Parathyroid adenoma (tissue), 2 donors: ENCODE measurements around the gene MMRN1.

Source experiments
- H2AFZ ChIP-seq: fragments of 300-600 bp; sonication (generic); one replicate; pipeline ENCODE4 v1.7.0; 2017; ENCODE audit warnings: antibody characterized with exemption, mild to moderate bottlenecking
- H3K27ac ChIP-seq: fragments of 300-600 bp; sonication (generic); one replicate; pipeline ENCODE4 v1.7.0; 2017
- H3K27me3 ChIP-seq: fragments of 300-600 bp; sonication (generic); one replicate; pipeline ENCODE4 v1.7.0; 2017; ENCODE audit warnings: low read length; ENCODE audit not compliant: control insufficient read depth, insufficient read depth
- H3K36me3 ChIP-seq: fragments of 300-600 bp; sonication (generic); one replicate; pipeline ENCODE4 v1.7.0; 2017; ENCODE audit warnings: low read length; ENCODE audit not compliant: control insufficient read depth, insufficient read depth
- H3K4me1 ChIP-seq: fragments of 300-600 bp; sonication (generic); one replicate; pipeline ENCODE4 v1.7.0; 2017; ENCODE audit warnings: control low read depth
- H3K4me2 ChIP-seq: fragments of 300-600 bp; sonication (generic); one replicate; pipeline ENCODE4 v1.7.0; 2017; ENCODE audit warnings: low read length
- H3K4me3 ChIP-seq: fragments of 300-600 bp; sonication (generic); one replicate; pipeline ENCODE4 v1.7.0; 2017; ENCODE audit warnings: low read depth, low read length
- H3K79me2 ChIP-seq: fragments of 300-600 bp; sonication (generic); one replicate; pipeline ENCODE4 v1.7.0; 2017; ENCODE audit warnings: control low read depth
- H3K9ac ChIP-seq: fragments of 300-600 bp; sonication (generic); one replicate; pipeline ENCODE4 v1.7.0; 2017; ENCODE audit warnings: mild to moderate bottlenecking
- H3K9me3 ChIP-seq: fragments of 300-600 bp; sonication (generic); one replicate; pipeline ENCODE4 v1.7.0; 2017; ENCODE audit warnings: low read length; ENCODE audit not compliant: control insufficient read depth
- TF ChIP-seq, protein P1 (sequence below): fragments of 300-600 bp; sonication (generic); IDR thresholded peaks from one replicate; pipeline ENCODE4 v1.7.0; 2017; ENCODE audit warnings: antibody characterized with exemption, mild to moderate bottlenecking
- donor health status: primary hyperparathyroidism.

The MMRN1 gene, protein sequence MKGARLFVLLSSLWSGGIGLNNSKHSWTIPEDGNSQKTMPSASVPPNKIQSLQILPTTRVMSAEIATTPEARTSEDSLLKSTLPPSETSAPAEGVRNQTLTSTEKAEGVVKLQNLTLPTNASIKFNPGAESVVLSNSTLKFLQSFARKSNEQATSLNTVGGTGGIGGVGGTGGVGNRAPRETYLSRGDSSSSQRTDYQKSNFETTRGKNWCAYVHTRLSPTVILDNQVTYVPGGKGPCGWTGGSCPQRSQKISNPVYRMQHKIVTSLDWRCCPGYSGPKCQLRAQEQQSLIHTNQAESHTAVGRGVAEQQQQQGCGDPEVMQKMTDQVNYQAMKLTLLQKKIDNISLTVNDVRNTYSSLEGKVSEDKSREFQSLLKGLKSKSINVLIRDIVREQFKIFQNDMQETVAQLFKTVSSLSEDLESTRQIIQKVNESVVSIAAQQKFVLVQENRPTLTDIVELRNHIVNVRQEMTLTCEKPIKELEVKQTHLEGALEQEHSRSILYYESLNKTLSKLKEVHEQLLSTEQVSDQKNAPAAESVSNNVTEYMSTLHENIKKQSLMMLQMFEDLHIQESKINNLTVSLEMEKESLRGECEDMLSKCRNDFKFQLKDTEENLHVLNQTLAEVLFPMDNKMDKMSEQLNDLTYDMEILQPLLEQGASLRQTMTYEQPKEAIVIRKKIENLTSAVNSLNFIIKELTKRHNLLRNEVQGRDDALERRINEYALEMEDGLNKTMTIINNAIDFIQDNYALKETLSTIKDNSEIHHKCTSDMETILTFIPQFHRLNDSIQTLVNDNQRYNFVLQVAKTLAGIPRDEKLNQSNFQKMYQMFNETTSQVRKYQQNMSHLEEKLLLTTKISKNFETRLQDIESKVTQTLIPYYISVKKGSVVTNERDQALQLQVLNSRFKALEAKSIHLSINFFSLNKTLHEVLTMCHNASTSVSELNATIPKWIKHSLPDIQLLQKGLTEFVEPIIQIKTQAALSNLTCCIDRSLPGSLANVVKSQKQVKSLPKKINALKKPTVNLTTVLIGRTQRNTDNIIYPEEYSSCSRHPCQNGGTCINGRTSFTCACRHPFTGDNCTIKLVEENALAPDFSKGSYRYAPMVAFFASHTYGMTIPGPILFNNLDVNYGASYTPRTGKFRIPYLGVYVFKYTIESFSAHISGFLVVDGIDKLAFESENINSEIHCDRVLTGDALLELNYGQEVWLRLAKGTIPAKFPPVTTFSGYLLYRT

DNA sequence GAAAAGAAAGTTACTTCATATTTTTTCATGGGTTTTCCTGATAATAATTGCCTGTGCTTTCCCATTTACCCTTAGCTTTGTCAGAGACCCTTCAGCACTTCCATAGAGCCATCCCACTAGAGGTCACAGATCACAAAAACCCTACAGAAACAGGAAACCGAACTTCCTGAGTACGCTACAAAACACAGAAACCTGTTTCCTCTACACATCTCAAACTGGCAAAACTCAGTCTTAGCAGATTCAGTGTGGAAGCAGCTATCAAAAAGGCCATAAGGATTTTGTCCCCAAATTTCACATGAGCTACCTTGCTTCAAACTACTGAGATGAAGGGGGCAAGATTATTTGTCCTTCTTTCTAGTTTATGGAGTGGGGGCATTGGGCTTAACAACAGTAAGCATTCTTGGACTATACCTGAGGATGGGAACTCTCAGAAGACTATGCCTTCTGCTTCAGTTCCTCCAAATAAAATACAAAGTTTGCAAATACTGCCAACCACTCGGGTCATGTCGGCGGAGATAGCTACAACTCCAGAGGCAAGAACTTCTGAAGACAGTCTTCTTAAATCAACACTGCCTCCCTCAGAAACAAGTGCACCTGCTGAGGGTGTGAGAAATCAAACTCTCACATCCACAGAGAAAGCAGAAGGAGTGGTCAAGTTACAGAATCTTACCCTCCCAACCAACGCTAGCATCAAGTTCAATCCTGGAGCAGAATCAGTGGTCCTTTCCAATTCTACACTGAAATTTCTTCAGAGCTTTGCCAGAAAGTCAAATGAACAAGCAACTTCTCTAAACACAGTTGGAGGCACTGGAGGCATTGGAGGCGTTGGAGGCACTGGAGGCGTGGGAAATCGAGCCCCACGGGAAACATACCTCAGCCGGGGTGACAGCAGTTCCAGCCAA, at the start of gene MMRN1:
TSS of gene MMRN1 (plus strand) at position 206 of the 902 bp plus-strand sequence. CDS start at position 324, 118 bp downstream.
- Histone ChIP-seq H3K27me3 (no peaks in the 10 kb centered on the region), H3K9ac (no peak within 1 kb of the TSS), H3K4me3 (no peak within 1 kb of the TSS), H3K36me3 (no peaks in the 10 kb centered on the region), H3K9me3 (no peaks in the 10 kb centered on the region), H3K4me2 (no peak within 1 kb of the TSS), H3K79me2 (no peaks in the 10 kb centered on the region), H2AFZ (no peak within 1 kb of the TSS), H3K4me1 (no peaks in the 10 kb centered on the region), H3K27ac (no peak within 1 kb of the TSS)
- TF ChIP-seq, protein P1, sequence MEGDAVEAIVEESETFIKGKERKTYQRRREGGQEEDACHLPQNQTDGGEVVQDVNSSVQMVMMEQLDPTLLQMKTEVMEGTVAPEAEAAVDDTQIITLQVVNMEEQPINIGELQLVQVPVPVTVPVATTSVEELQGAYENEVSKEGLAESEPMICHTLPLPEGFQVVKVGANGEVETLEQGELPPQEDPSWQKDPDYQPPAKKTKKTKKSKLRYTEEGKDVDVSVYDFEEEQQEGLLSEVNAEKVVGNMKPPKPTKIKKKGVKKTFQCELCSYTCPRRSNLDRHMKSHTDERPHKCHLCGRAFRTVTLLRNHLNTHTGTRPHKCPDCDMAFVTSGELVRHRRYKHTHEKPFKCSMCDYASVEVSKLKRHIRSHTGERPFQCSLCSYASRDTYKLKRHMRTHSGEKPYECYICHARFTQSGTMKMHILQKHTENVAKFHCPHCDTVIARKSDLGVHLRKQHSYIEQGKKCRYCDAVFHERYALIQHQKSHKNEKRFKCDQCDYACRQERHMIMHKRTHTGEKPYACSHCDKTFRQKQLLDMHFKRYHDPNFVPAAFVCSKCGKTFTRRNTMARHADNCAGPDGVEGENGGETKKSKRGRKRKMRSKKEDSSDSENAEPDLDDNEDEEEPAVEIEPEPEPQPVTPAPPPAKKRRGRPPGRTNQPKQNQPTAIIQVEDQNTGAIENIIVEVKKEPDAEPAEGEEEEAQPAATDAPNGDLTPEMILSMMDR, result no peak

DNA sequence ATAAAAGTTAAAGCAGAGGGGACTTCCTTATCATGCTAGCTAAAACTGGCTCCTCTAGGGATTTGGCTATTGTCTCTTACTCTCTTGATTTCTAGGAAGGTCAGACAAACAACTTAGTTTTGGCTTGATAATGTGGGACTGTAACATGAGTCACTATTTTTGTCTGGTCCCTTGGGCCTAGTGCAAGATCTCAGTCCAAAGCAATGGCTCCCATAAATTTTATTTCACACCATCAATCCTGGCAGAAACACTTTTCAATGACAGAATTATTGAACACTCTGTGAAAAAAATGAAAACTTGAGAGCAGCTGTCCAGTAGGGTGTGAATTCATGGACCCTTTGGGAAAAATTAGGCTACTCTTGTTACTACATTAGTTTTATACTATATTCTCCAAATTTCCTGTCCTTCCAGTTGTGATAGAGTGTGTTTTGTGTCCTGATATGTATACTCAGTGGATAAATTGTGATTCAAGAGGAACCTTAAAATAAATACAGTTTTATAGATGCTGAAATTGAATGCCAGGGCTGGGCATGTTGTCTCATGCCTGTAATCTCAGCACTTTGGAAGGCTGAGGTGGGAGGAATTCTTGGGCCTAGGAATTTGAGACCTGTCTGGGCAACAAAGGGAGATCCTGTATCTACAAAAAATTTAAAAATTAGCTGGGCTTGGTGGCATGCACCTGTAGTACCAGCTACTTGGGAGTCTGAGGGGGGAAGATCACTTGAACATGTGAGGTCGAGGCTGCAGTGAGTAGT, 46.9 kb upstream of the MMRN1 start:
- Histone ChIP-seq H3K4me1 (no peaks in the 10 kb centered on the region), H3K36me3 (no peaks in the 10 kb centered on the region), H3K27ac (no peak overlapping the region), H3K9ac (no peak overlapping the region), H3K27me3 (no peaks in the 10 kb centered on the region), H3K79me2 (no peaks in the 10 kb centered on the region), H3K9me3 (no peaks in the 10 kb centered on the region), H3K4me3 (no peak overlapping the region), H3K4me2 (no peak overlapping the region), H2AFZ (no peak overlapping the region)
- TF ChIP-seq, protein P1, result no peak

DNA sequence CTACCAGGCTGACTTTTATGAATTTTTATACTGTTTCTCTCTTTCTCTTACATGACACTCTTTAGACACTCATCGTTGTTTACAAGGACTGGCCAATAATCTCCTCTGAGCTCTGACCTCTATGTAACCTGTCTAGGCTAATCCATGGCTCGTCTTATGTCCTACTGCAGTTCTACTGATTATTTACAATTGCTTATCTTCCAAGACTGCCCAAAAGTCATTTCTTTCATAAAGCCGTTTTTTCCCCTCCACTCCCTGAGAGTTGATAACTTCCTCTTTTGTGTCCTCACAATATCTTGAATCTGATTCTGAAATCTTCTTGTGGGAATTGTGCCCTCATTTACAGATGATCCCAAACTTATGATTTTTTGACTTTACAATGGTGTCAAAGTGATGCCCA, 39.4 kb upstream of the MMRN1 start:
- Histone ChIP-seq H3K4me1 (no peaks in the 10 kb centered on the region), H3K9me3 (no peaks in the 10 kb centered on the region), H3K79me2 (no peaks in the 10 kb centered on the region), H3K27ac (no peak overlapping the region), H3K27me3 (no peaks in the 10 kb centered on the region), H3K36me3 (no peaks in the 10 kb centered on the region), H3K9ac (no peak overlapping the region), H3K4me2 (no peak overlapping the region), H3K4me3 (no peak overlapping the region), H2AFZ (no peak overlapping the region)
- TF ChIP-seq, protein P1, result no peak

- no peaks in the 10 kb centered on the region for H3K9me3 ChIP-seq
- H3K4me3 ChIP-seq, result no peak overlapping the region
Measured at GRCh38 chr4:89860971-89861370, 33.7 kb upstream of the MMRN1 start.

More at GRCh38 chr4:89860971-89861370, 33.7 kb upstream of the MMRN1 start:
- Histone ChIP-seq H2AFZ (no peak overlapping the region), H3K4me1 (no peaks in the 10 kb centered on the region), H3K4me2 (no peak overlapping the region), H3K9ac (no peak overlapping the region), H3K79me2 (no peaks in the 10 kb centered on the region), H3K27me3 (no peaks in the 10 kb centered on the region), H3K27ac (no peak overlapping the region), H3K36me3 (no peaks in the 10 kb centered on the region)
- TF ChIP-seq, protein P1, result no peak
